ENCODE results near the gene OR5A2.

GRCh38 chr11:59403546-59403945, 22.7 kb downstream of the OR5A2 start:
- no peak for TF ChIP-seq TAF1 (IDR thresholded peaks at IDR 0.05; ENCODE audit: borderline replicate concordance, insufficient read depth, low read length)
- TF ChIP-seq POLR2AphosphoS5 (IDR thresholded peaks at IDR 0.05; ENCODE audit: low read depth, low read length), result no peak

Measured in PFSK-1 (cell line).